Endothelial cell of umbilical vein (primary cell): Measurements from ENCODE around the gene MARVELD1. TPM values are rescaled to one million over a fixed set of nuclear protein-coding genes. Genes with fewer than 3 reads are reported as not detected.

Experiments
- BruUV-seq: library from RNA; stranded (reverse); fragments of 400-500 nt; replicated peaks from 2 replicates; lab custom pipeline; 2021; lab: Mats Ljungman, UMichigan
- CTCF ChIA-PET: fragments of 300-600, 350-600 bp; sonication (Branson Sonifier 250); formaldehyde crosslinking; loops from one replicate; lab custom pipeline; 2021; ENCODE audit warnings: antibody characterized with exemption, inconsistent platforms; lab: Charles Lee
- POLR2A ChIA-PET: fragments of 300-600, 350-600 bp; sonication (Branson Sonifier 250); formaldehyde crosslinking; loops from one replicate; lab custom pipeline; 2021; ENCODE audit warnings: antibody characterized with exemption, inconsistent platforms; lab: Charles Lee
- DNase-seq: peaks from one replicate; pipeline ENCODE4 v3.0.0-alpha.2; 2011; ENCODE audit warnings: low read depth, low spot score
- FAIRE-seq: peaks from 2 replicates; lab custom pipeline; 2011; peaks lifted over from hg19 to GRCh38; lab: Jason Lieb, UNC
- H2AFZ ChIP-seq: 2 replicates; pipeline ENCODE4 v1.6.0; 2012; ENCODE audit warnings: low read depth, low read length, control low read depth, inconsistent platforms
- H3K27ac ChIP-seq: 2 replicates; pipeline ENCODE4 v1.5.1; 2011; ENCODE audit warnings: low read depth, mild to moderate bottlenecking, control low read depth, low read length, moderate library complexity; ENCODE audit not compliant: insufficient read depth
- H3K27me3 ChIP-seq, 2 experiments: 2 replicates each; pipeline versions ENCODE4 v1.6.0 to v1.6.1; 2011; ENCODE audit warnings: low read length in 2 of 2, mixed read lengths in 1 of 2; ENCODE audit not compliant: control insufficient read depth in 2 of 2, insufficient read depth in 2 of 2
- H3K36me3 ChIP-seq, 2 experiments: 2 replicates in 1 of 2; 3 replicates in 1 of 2; pipeline ENCODE4 v1.5.1; 2011; ENCODE audit warnings: low read length in 2 of 2, mild to moderate bottlenecking in 1 of 2, moderate library complexity in 1 of 2; ENCODE audit not compliant: control insufficient read depth in 2 of 2, insufficient read depth in 2 of 2; ENCODE audit errors: extremely low read depth in 1 of 2
- H3K4me1 ChIP-seq: 3 replicates; pipeline ENCODE4 v1.5.1; 2011; ENCODE audit warnings: mild to moderate bottlenecking, low read length; ENCODE audit not compliant: control insufficient read depth, insufficient read depth; ENCODE audit errors: extremely low read depth
- H3K4me2 ChIP-seq: 2 replicates; pipeline ENCODE4 v1.6.1; 2011; ENCODE audit warnings: low read length, control low read depth, mixed read lengths; ENCODE audit not compliant: insufficient read depth
- H3K4me3 ChIP-seq, 3 experiments: fragments of 200-600 bp in 1 of 3; sonication (generic), shearing (Covaris generic) in 1 of 3; replicated peaks in 1 of 3; 2 replicates each; pipeline ENCODE4 v1.5.1; 2011 to 2016; ENCODE audit warnings: control low read depth in 3 of 3, low read length in 3 of 3, mild to moderate bottlenecking in 2 of 3, inconsistent platforms in 1 of 3, low read depth in 1 of 3, moderate library complexity in 1 of 3; ENCODE audit not compliant: insufficient read depth in 1 of 3
- H3K79me2 ChIP-seq: 2 replicates; pipeline ENCODE4 v1.6.0; 2012; ENCODE audit warnings: low read length, inconsistent platforms; ENCODE audit not compliant: control insufficient read depth, insufficient read depth
- H3K9ac ChIP-seq: replicated peaks from 2 replicates; pipeline ENCODE3; 2011; ENCODE audit warnings: low read length, control low read depth; ENCODE audit not compliant: insufficient read depth; ENCODE audit errors: extremely low read depth
- H3K9me1 ChIP-seq: replicated peaks from 3 replicates; pipeline ENCODE4 v1.6.0; 2011; ENCODE audit warnings: mild to moderate bottlenecking, low read length; ENCODE audit not compliant: control insufficient read depth, insufficient read depth; ENCODE audit errors: extremely low read depth
- H3K9me3 ChIP-seq: replicated peaks from 2 replicates; pipeline ENCODE4 v1.5.1; 2012; ENCODE audit warnings: low read length, inconsistent platforms; ENCODE audit not compliant: control insufficient read depth, insufficient read depth
- H4K20me1 ChIP-seq: replicated peaks from 2 replicates; pipeline ENCODE3; 2011; ENCODE audit warnings: mild to moderate bottlenecking, low read length; ENCODE audit not compliant: control insufficient read depth, insufficient read depth; ENCODE audit errors: extremely low read depth
- FOS ChIP-seq: IDR thresholded peaks from 2 replicates; pipeline ENCODE4 v1.6.1; 2011; ENCODE audit warnings: mild to moderate bottlenecking, low read length, moderate library complexity, borderline replicate concordance; ENCODE audit not compliant: insufficient read depth
- MYC ChIP-seq: IDR thresholded peaks from one replicate; pipeline ENCODE4 v1.6.1; 2011; ENCODE audit warnings: mild to moderate bottlenecking, low read depth, low read length
- POLR2A ChIP-seq: IDR thresholded peaks from 2 replicates; pipeline ENCODE4 v1.6.1; 2012; ENCODE audit warnings: low read depth, mild to moderate bottlenecking, control low read depth, low read length
- POLR2AphosphoS5 ChIP-seq: IDR thresholded peaks from 2 replicates; pipeline ENCODE4 v1.6.1; 2012; ENCODE audit warnings: low read depth, mild to moderate bottlenecking, control low read depth, low read length, moderate library complexity; ENCODE audit not compliant: insufficient read depth
- dilution Hi-C: fragments of 300-500 bp; cut with MboI; formaldehyde crosslinking; loops from one replicate; pipeline ENCODE4 v1.15.0; 2019; ENCODE audit warnings: low sequenced_read_pairs; ENCODE audit not compliant: extremely low pct_ligation_motif_present
- intact Hi-C: fragments of 100-400 bp; cut with micrococcal nuclease; formaldehyde crosslinking; loops from one replicate; pipeline ENCODE4 v1.10.0; 2022
- polyA plus RNA-seq, 4 experiments: library from polyadenylated mRNA; depleted of rRNA in 3 of 4; stranded (reverse) in 3 of 4; unstranded in 1 of 4; fragments of >200 nt; gene quantifications; 2 replicates each; pipeline versions ENCODE4 v1.2.1 to v1.2.3, GENCODE V29; 2011 to 2012; ENCODE audit warnings: missing spikeins in 1 of 4
- total RNA-seq: library from RNA; stranded (reverse); gene quantifications from 2 replicates; pipeline ENCODE4 v1.2.3, GENCODE V29; 2021
- TF ChIP-seq, protein P1 (sequence below): IDR thresholded peaks from 2 replicates; pipeline ENCODE4 v1.6.1; 2011; ENCODE audit not compliant: insufficient read depth, insufficient read length

MARVELD1 gene
- total and polyA plus RNA-seq, 2 donors (not counting 3 experiments of a cell fraction or from before 2014, with no cell fraction given), result 67.3 to 78.3 TPM

- Histone ChIP-seq H2AFZ (peak within 1 kb of the TSS; percentile 99), H3K9ac (peak within 1 kb of the TSS; percentile 81), H3K36me3 (no peaks in the 10 kb centered on the region), H3K79me2 (no peaks in the 10 kb centered on the region), H3K4me1 (peaks cover 16% of the 10 kb centered on the region), H3K27ac (peak within 1 kb of the TSS; percentile 42), H3K9me3 (no peaks in the 10 kb centered on the region), H3K4me2 (peak within 1 kb of the TSS; percentile 88), H3K4me3 (peak within 1 kb of the TSS; percentile 41 to 62 (median 60)), H3K9me1 (no peaks in the 10 kb centered on the region), H4K20me1 (no peaks in the 10 kb centered on the region), H3K27me3 (no peaks in the 10 kb centered on the region)
- BruUV-seq, result no TSS peak
- dilution Hi-C loops (no loop called here), intact Hi-C loops (loop anchor here (1.0 to 2.0 kb wide), 6 partner anchors 26 to 189 kb away; partner anchors contain the start of genes MARVELD1, MMS19, PI4K2A and UBTD1)
- peak; percentile 83 for TF ChIP-seq POLR2AphosphoS5
- TF ChIP-seq, protein P1, sequence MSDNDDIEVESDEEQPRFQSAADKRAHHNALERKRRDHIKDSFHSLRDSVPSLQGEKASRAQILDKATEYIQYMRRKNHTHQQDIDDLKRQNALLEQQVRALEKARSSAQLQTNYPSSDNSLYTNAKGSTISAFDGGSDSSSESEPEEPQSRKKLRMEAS, result peak; percentile 93
- TF ChIP-seq POLR2A, result peak; percentile 68
- peak; percentile 47 for TF ChIP-seq MYC
- no peak for TF ChIP-seq FOS
- ChIA-PET POLR2A (interaction anchor here (0.6 to 1.7 kb wide), 7 partner anchors 10 to 40 kb away, joined by 3 to 6 read pairs (median 4); no protein-coding TSS in a partner anchor), CTCF (interaction anchor here (0.9 to 5.8 kb wide), 12 partner anchors 9 to 50 kb away, joined by 3 to 49 read pairs (median 8); partner anchors contain the start of genes MARVELD1 and ZFYVE27)
- peak; percentile 98 for DNase-seq
- FAIRE-seq, result peak; percentile 90
Observed at GRCh38 chr10:97686962-97687784, 26.4 kb upstream of the MARVELD1 start, which contains the start of gene AVPI1. TSS of gene AVPI1 (minus strand) at chr10:97687241. CDS start at chr10:97679905, 7,336 bp downstream.
